SK-N-SH treated with all-trans-retinoic acid at 6 μM for 48 hours (cell line): ENCODE measurements around the gene SLC49A3.

Experiments used
- ARNTL ChIP-seq: fragments of 450-650 bp; formaldehyde crosslinking; IDR thresholded peaks from 2 replicates; pipeline ENCODE4 v1.5.0; 2020; ENCODE audit warnings: low read depth, mild to moderate bottlenecking, moderate library complexity, borderline replicate concordance
- BACH2 ChIP-seq: fragments of 250-450 bp; sonication (Bioruptor Pico); IDR thresholded peaks from 2 replicates; pipeline ENCODE4 v1.9.0; 2021; ENCODE audit warnings: mild to moderate bottlenecking, borderline replicate concordance
- ESRRG ChIP-seq: fragments of 250-450 bp; sonication (Bioruptor Pico); IDR thresholded peaks from 2 replicates; pipeline ENCODE4 v1.6.1; 2021; ENCODE audit warnings: mild to moderate bottlenecking
- RARB ChIP-seq: fragments of 250-450 bp; sonication (Bioruptor Pico); IDR thresholded peaks from 2 replicates; pipeline ENCODE4 v1.8.0; 2021; ENCODE audit warnings: mild to moderate bottlenecking, moderate library complexity
- TCF4 ChIP-seq: fragments of 250-450 bp; sonication (Bioruptor Pico); IDR thresholded peaks from 2 replicates; pipeline ENCODE4 v1.8.0; 2021; ENCODE audit warnings: mild to moderate bottlenecking, moderate library complexity, borderline replicate concordance
- ZFP30 ChIP-seq: fragments of 450-650 bp; formaldehyde crosslinking; IDR thresholded peaks from 2 replicates; pipeline ENCODE4 v1.5.0; 2022; ENCODE audit warnings: mild to moderate bottlenecking, moderate library complexity
- TF ChIP-seq, protein P1 (sequence below): fragments of 250-450 bp; sonication (Bioruptor Pico); IDR thresholded peaks from 2 replicates; pipeline ENCODE4 v1.8.0; 2020; ENCODE audit warnings: mild to moderate bottlenecking, moderate library complexity, borderline replicate concordance

DNA sequence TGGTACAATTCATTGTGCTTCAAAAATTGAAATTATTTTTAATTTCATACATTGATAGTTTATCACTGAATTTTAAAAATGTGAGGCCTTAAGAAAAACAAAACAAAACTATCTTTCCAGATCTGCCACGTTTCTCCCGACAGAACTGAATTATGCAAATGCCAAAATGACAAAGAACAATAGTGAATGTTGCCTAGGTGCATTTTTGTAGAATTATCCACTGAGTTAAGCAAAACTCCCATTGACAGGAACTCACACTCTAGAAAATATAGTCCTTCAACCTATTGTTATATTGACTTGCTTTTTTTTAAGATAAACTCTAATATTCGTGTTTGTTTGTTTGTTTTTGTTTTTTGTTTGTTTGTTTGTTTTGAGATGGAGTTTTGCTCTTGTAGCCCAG, 23.1 kb upstream of the SLC49A3 start:
- no peak for TF ChIP-seq ESRRG (CRISPR knock-in tag)
- TF ChIP-seq, protein P1, sequence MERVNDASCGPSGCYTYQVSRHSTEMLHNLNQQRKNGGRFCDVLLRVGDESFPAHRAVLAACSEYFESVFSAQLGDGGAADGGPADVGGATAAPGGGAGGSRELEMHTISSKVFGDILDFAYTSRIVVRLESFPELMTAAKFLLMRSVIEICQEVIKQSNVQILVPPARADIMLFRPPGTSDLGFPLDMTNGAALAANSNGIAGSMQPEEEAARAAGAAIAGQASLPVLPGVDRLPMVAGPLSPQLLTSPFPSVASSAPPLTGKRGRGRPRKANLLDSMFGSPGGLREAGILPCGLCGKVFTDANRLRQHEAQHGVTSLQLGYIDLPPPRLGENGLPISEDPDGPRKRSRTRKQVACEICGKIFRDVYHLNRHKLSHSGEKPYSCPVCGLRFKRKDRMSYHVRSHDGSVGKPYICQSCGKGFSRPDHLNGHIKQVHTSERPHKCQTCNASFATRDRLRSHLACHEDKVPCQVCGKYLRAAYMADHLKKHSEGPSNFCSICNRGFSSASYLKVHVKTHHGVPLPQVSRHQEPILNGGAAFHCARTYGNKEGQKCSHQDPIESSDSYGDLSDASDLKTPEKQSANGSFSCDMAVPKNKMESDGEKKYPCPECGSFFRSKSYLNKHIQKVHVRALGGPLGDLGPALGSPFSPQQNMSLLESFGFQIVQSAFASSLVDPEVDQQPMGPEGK (CRISPR knock-in tag): no peak
- TF ChIP-seq ARNTL (CRISPR knock-in tag): no peak
- TF ChIP-seq TCF4: no peak
- TF ChIP-seq ZFP30 (CRISPR knock-in tag): no peak
- no peak for TF ChIP-seq BACH2 (CRISPR knock-in tag)
- TF ChIP-seq RARB (CRISPR knock-in tag): no peak
